ENCODE measurements around the gene LEMD3. TPM values are rescaled to one million over a fixed set of nuclear protein-coding genes. Genes with fewer than 3 reads are reported as not detected.

LEMD3 gene
- total RNA-seq, 1 donor from 2014 or later, result 29.2 TPM

Other genes starting within 250 kb of the LEMD3 start
- gene WIF1, start 48.3 kb upstream of the LEMD3 start, total RNA-seq, result not detected in 2 replicates
- 0.18 TPM in 1 of 2 replicates, not detected in the other for gene MSRB3, start 109.1 kb downstream of the LEMD3 start, total RNA-seq